K562 treated with DMSO at 1 percent for 12 hours (cell line): ENCODE measurements around the gene LYSMD3. TPM values are rescaled to one million over a fixed set of nuclear protein-coding genes. Genes with fewer than 3 reads are reported as not detected.

Source experiments
- total RNA-seq: library from RNA; unstranded; fragments of 300-600 nt; gene quantifications from 2 replicates; pipeline ENCODE4 v1.2.3, GENCODE V29; 2022; ENCODE audit not compliant: insufficient read depth

LYSMD3 gene
- 7.4 and 21.4 TPM in 2 replicates for total RNA-seq

DNA sequence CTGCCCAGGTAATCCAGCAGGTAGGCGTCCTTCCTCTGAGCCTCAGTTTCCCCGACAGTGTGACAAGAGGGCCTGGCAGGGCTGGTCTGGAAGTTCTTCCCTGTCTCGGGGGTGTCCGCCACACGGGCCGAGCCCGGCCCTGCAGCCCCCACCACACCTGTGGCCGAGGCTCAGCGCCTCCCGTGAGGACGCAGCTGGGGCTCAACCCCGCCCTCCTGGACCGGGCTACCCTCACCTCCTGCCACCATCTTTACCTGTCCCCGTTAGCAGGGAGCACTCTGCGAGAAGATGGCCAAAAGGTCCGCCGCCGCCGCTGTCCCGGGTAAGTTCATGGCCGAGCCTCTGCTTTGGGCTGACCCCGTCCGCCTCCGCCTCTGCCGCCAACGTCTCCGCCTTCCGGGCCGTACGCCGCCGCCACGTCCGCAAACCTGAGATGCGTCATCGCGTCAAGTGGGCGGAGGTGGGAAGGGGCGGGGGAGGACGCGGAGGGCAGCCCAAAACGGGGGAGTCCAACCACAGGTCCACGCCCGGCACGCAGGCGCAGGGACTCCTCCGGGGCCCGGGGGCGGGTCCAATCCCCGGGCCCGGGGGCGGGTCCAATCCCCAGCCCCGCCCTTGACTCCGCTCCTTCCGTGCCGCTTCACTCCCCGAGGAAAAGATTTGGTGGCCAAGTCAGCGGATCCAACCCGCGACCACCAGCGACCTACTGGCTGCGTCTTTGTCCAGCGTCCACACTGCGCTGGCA lies at the start of gene LYSMD3:
LYSMD3 (minus strand) TSS at position 391 of the 745 bp plus-strand sequence. CDS start 4,295 bp downstream, outside the sequence.

DNA sequence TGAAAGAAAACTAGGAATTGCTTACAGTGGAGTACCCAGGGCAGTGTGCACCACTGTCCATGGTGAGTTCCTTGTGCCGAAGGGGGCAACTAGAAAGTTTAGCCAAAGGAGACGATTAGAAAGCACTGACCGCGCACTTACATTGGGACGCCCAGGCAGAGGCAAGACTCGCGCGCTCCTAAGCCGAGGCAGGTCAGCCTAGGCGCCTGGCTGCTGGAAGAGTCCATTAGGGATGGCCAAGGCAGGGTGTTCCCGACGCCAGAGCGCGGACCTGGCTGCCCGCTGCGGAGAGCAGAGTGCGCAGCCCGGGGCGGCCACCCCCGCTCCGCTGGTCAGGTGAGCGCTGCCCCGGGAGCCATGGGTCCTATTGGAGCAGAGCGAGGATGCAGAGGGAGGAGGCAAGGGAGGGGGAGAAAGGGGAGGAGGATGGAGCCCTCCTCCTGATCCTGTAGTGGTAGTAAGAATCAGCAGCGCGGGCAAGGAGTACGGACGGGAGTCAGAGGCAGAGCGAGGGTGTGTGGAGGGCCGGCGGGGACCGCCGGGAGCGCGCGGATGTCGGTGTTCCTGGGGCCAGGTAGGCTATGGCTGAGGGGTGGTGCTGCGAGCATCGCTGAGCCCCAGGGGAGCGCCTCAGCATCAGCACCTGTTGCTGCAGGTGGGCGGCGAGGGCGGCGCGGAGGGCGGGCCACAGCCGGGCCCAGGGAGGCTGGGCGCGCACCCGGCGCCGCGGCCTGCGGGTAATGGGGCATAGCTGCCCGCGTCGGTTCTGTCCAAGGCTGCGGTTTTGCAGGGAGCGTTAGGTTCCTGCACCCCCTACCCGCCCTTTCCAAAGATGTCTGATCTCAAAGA lies 29.2 kb upstream of the LYSMD3 start, which contains the start of gene ADGRV1:
ADGRV1 (plus strand) TSS at position 454 of the 849 bp plus-strand sequence; CDS start at position 553, 99 bp downstream.

DNA sequence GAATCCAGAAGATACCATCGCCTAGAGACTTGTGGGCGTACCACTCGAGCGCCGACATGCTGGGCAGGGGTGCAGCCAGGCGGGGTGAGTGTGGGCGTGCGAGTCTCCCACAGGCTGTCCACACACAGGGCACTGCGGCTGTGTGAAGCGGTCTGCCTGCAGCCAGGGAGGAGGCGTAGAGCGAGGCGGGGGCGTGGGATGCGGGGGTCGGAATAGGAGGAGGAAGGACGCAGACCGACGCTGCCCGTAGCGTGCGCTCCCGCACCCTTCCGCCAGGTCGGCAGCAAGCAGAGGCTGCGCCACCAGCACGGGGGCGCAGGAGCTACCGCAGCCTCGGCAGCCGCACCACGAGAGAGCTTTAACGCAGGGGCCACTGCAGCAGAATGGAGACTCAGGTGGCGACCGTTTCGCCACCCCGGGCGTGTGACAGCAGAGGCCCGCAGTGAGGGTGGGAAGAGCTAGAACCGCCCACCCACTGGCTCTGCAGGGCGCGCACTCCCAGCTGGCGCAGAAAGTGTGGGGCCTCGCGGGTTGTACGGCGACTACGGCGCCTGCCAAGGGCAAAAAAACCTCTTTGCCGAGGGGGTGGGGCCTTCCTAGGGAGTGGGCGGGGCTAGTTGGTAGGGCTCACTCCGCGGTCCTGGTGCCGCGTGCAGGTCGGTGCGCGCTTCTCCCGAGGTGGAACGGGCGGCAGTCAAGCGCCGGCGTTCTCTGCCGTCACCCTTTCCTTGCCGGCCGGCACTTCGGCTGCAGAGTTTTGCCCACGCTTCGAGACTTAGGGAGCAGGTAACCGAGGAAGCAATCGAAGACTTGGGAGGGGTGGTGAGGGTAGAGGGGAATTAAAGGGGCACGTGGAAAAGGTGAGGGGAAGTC lies 54.9 kb downstream of the LYSMD3 start, which contains the start of the genes MBLAC2 and POLR3G:
MBLAC2 (minus strand) TSS at position 537 of the 873 bp plus-strand sequence; CDS start at position 58, 479 bp downstream.
POLR3G (plus strand) TSS at position 630 of the 873 bp plus-strand sequence. CDS start 10,704 bp downstream, outside the sequence.

Other genes with a start within 250 kb of the LYSMD3 start
- 23.7 and 30.5 TPM in 2 replicates for gene CETN3, start 119.8 kb downstream of the LYSMD3 start, total RNA-seq
- 3.4 and 8.9 TPM in 2 replicates for gene MBLAC2, start 54.8 kb downstream of the LYSMD3 start, total RNA-seq
- 2.7 and 9.5 TPM in 2 replicates for gene POLR3G, start 54.7 kb downstream of the LYSMD3 start, total RNA-seq
- gene ADGRV1, start 29.2 kb upstream of the LYSMD3 start, total RNA-seq = 6.3 and 15.1 TPM in 2 replicates